Posterior vena cava (tissue), 2 donors: Measurements from ENCODE around the gene CIBAR2. TPM values are rescaled to one million over a fixed set of nuclear protein-coding genes. Genes with fewer than 3 reads are reported as not detected.
"Not testable (repeated sequence)": the region's sequence is repeated elsewhere in the genome, so short reads cannot be mapped to it uniquely, and the experiment has no call there.

Experiments
- DNase-seq: peaks from one replicate; pipeline ENCODE4 v3.0.0-alpha.2; 2020; ENCODE audit warnings: low spot score
- intact Hi-C, 2 donors: fragments of 100-400 bp; cut with DNase I; formaldehyde crosslinking; loops; one replicate each; pipeline versions ENCODE4 v1.14.1 to v1.14.2; 2022 to 2023
- total RNA-seq, 2 donors: library from RNA; stranded (reverse); fragmentation: NEBNext Ultra II Directional; extraction: Animal tissue kit (Norgen Biotek cat#: 25700); gene quantifications; one replicate each; pipeline ENCODE4 v1.2.1, GENCODE V29; 2021
- donor health status: DM: yes; HTN: yes; CAD: no.
- donor health status: DM: yes; HTN: yes; CAD: no.

Gene CIBAR2
- total RNA-seq, 2 donors from 2014 or later = not detected

DNA sequence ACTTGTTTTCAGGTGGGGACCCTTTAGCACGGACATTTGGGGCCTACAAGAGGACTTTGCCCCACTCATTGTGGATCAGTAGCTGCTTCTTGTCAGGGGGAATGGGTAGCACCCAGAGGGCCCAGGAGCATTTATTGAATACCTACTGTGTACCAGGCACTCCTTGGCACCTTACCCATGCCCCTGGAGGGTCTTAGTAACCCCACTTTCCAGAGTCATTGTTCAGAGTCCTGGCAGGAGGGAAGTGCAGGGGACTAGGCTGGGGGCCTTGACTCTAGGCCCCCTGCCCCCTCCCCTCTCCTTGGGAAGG, 21.0 kb upstream of the CIBAR2 start:
- DNase-seq = no peak
- intact Hi-C loops = loop anchor here in 1 of 2 donors (10.0 kb wide), 1 partner anchor 102 kb away; no protein-coding TSS in a partner anchor

DNA sequence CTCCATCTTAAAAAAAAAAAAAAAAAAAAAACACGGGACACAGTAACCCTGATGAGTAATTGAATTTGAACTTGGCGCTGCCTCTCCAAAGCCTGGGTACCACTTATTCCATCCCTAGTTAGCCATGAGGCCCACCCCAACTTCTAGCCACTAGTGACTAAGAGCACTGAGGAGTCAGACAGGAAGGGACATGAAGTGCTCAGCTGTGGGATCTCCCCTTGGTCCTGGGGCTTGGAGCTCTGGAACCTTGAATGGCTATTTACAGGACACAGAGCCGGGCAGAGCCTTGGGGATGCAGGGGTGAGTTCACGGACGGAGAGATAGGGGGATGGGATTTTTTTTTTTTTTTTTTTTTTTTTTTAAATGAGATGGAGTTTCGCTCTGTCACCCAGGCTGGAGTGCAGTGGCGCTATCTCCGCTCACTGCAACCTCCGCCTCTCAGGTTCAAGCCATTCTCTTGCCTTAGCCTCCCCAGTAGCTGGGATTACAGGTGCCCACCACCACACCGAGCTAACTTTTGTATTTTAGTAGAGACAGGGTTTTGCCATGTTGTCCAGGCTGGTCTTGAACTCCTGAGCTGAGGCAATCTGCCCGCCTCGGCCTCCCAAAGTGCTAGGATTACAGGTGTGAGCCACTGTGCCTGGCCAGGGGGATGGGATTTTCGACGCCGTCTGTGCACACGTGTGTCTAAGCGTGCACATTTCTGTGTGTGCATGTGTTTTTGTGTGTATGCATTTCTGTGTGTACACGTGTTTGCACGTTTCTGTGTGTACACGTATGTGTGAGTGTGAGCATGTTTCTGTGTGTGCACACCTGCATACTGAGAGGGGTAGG, 20.4 kb upstream of the CIBAR2 start:
- intact Hi-C loops = loop anchor here in 1 of 2 donors (10.0 kb wide), 1 partner anchor 102 kb away; no protein-coding TSS in a partner anchor
- DNase-seq = no peak

DNA sequence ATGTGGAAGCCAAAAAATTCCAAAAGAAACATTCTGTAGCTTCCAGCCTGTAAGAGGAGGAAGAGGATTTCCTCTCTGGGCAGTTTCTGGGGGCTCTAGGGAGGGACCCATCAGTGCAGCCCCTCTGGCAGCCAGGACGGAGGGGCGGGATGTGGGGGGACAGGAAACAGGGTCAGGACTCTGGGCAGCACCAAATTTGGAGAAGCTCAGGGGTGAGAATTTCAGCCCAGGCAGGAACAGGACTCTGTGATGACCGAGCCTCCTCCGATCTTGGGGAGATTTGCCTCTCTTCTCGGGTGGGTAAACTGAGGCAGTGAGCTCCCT, 18.4 kb upstream of the CIBAR2 start:
- DNase-seq = no peak
- intact Hi-C loops = loop anchor here in 1 of 2 donors (10.0 kb wide), 1 partner anchor 104 kb away; no protein-coding TSS in a partner anchor

DNA sequence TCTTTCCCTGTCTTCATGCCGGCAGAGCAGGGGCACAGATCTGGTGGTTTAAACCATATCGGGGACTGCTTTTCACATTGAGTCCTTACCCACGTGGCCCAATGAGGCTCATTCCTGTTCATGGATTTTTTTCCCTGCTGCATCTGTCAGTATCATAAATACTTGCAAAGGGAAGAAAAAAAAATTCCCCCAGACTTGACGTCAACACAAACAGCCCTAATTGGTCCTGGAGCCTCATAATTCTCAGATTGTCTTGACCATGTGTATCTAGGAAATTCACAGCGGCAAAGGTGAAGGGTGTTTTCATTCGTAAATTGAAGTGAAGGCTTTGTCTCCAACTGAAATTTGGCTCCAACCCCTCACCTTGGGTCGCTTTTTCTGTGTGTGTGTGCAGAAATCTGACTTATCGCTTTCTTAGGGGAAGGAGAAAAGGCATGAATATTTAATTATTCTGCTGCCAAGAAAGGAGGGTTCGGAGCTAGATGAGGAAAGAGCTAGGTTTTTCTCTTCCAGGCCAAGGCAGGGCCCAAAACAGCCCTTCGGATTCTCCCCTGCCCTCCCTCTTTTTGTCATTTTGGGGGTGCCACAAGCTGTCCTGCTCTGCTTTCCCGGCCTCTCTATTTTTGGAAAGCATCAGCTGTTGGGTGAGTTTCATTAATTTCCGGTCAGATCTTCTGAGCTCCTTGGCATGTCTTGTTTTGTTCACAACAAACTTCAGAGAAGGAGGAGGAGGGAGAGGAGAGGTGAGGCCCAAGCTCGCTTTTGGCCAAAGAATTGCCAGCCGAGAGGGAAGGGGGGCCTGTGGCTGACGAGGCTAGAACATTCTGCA, 17.8 kb upstream of the CIBAR2 start:
- no peak for DNase-seq
- intact Hi-C loops = loop anchor here in 1 of 2 donors (10.0 kb wide), 1 partner anchor 105 kb away; no protein-coding TSS in a partner anchor

DNA sequence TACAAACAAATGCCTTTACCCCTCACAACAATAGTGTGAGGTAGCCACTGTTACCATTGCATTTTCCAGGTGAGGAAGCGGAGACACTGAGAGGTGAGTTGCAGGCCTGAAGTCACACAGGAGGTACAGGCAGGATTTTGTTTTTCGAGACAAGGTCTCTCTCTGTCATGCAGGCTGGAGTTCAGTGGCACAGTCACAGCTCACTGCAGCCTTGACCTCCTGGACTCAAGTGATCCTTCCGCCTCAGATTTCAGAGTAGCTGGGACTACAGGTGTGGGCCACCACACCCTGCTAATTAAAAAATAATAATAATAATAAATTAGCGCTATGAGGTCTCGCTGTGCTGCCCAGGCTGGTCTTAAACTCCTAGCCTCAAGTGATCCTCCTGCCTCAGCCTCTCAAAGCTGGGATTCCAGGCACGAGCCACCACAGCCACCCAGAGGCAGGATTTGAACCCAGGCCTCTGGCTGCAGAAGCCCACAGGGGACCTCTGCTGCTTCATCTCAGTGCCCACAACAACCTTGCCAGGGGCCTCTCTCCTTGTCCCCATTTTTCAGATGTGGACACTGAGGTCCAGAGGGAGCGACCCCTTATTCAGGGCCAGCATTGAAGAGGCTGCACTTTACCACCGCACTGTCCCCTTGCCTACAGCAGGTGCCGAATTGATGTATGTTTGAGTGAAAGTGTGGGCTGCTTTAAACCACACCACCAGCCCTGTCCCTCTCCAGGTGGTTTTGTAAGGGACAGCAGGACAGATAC, 16.0 kb upstream of the CIBAR2 start:
- intact Hi-C loops = no loop called here
- no peak for DNase-seq

DNA sequence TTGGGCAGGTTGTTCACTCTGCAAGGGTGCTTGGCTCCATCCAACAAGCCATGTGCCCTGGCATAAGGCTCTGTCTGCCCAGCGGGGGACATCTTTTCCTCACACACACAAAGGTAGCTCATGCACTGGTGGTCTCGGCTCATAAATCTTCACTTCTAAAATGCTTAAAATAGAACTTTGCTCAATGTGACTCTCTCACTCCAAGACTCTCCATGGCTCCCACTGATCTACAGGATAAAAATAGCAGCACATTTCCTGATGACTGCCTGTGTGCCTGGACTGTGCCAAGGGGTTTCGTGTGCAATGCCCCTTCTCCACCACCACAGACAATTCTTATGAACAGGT, 15.1 kb upstream of the CIBAR2 start:
- no peak for DNase-seq
- intact Hi-C loops = no loop called here

DNA sequence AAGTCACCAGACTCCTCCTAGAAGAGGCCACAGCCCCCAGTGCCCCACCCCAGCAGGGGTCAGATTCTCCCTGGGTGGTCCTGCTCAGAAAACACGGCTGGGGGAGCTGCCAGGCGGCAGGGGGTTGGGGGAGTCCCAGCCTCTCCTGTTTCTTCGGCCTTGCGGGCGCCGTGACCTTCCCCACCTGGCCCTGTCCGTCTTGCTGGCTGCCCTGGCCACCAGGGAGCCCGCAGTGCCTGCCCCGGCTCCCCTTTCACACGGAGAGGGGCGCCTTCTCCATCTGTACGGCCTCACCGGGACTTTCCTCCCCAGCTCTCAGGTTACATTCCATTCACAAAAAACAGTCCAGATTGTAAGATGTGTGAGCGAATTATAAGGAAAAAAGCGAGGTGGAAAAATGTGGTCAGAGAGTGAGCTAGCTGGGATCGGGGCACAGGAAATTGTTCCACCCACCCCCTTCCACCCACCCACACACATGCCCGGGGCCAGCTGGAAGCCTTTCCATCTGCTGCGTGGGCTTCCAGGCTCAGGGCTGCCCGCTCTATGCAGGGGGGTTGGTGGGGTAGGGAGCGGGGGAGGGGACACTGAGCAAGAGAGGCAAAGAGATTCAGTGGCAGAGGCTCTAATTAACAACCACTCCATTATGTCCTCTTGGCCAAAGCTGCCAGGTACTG, 14.6 kb upstream of the CIBAR2 start:
- intact Hi-C loops = no loop called here
- DNase-seq = no peak

DNA sequence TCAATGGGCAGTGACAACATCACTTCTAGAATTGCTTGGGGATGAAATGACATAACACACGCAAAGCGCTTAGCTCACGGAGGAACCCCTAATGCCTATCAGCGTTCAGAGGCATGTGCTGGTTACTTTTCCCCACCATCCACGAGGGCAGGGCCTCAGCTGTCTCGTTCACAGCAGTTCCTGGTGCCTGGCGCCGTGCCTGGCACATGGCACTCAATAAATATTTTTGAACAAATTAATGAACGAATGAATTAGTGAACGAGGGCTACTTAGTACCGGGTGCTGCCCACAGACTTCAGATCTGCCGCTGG, 14.1 kb upstream of the CIBAR2 start:
- intact Hi-C loops = no loop called here
- DNase-seq = no peak

DNA sequence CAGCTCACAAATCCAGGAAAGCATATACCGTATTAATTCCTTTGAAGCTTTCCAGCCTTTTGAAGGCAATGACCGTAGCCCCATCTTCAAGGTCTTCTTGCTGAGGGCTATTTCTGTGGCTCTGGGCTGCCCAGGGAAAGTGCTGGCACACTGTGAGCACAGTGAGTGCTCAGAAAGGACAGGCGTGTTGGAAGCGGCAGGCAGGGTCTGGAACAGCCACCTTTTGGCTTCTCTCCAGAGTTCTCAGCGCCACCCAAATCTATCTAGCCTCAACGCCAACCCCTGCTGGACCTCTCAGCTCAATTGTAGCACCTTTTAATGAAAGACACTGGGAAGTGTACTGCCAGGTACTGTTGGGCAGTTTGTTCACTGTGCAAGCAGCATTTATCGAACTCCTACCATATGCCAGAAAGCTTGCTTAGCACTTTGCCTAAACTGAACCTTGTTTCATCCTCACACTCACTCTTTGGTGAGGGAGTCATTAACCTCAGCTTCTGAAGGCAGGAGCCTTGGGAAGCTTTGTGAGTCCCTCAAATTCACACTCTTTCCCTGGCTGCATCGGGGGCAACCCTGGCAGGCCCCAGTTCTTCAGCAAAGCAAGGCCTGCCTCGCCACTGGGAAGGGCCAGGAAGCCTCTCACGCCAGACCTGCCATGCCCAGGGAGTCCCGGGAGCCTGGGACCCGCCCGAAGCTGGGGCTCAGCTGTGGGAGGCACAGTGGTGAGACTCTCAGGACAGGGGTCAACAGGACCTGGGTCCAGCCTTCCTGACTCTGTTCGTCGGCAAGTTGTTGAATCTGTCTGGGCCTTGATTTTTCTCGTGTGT, 13.5 kb upstream of the CIBAR2 start:
- intact Hi-C loops = no loop called here

DNA sequence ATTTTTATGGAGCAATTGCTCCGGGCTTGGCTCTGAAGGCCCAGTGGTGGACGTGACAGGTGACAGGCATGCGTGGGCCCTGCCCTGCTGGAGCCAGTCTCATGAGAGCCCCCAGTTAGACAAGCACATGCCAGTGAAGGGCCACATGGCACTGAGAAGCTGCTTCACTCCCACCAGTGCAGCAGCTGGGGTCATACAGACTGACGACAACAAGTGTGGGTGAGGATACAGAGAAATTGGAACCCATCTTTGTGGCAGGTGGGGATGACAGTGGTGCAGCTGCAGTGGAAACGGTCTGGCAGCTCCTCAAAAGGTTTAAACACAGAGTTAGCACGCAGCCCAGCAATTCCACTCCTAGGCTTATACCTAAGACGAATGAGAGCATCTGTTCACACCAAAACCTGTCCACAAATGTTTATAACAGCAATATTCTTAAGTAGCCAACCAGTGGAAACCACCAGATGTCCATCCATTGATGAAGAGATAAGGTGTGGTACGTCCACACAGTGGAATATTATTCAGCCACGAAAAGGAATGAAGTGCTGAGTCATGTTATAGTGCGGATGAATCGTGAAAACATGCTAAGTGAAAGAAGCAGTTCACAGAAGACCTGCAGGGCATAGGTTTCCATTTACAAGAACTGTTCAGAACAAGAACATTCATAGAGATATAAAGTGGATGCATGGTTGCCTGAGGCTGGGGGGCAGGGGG, 12.5 kb upstream of the CIBAR2 start:
- intact Hi-C loops = no loop called here
- no peak for DNase-seq

More for the DNA sequence above, 13.5 kb upstream of the CIBAR2 start:
- no peak for DNase-seq

DNA sequence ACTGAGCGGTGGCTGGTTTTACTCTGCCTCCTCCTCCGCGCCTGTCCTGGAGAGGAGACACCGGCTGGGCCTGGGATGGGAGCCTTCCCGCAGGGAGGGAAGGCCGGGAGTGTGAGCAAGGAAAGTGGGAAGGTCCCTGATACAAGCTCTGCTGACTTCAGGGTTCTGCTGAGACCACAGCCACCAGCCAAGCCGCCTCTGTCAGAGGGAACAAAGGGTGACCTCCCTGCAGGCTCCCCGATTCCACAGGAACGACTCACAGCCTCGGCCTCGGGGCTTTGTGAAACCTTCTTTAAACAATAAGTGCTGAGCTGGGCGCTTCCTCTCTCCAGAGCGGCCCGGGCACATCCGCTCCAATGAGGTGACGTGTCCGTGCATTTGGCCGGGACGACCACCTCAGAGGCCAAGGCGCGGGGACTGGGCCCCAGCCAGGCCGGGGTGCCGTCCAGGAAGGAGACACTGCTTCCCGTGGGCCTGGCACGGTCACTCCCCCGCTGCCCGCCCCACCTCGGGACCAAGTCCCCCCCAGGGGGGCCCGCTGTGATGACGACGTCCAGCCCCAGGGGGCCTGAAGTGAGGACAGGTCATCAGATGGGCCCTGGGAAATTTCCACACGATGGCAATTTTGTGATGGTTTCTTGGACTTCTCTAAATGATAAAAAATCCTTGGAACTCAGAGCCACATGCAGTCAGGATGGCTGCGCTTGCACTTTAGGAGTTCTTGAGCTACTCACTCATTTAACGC, 11.8 kb upstream of the CIBAR2 start:
- DNase-seq = peak; percentile 95
- intact Hi-C loops = no loop called here

DNA sequence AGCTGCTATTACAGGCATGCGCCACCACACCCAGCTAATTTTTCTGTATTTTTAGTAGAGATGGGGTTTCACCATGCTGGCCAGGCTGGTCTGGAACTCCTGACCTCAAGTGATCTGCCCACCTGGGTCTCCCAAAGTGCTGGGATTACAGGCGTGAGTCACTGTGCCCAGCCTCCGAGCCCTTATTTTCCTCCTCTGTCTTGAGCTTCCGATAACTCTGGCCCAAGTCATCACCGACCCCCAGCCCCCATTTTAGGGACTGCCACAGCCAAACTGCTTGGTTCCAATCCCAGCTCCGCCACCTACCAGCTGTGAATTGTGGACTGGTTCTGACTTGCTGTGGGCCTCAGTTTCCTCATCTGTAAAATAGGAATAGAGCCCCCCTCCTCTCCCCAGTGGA, 11.2 kb upstream of the CIBAR2 start:
- DNase-seq, intact Hi-C loops: not testable (repeated sequence)

DNA sequence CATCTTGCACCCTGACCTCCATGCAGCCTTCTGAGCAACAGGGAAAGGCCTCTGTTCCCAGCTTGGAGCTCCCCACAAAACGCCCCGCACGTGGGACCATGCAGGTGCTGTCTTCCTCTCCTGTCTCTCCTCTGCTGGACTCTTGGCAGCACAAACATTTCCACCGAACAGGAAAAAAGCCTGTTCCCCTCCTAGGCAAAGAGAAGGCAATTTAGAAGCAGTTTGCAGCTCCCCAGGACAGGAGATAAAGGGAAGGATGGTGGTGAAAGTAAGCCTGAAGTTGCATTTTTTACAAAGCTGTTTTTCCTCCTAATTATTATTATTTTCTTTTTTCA, 7.7 kb upstream of the CIBAR2 start:
- no peak for DNase-seq
- intact Hi-C loops = no loop called here

DNA sequence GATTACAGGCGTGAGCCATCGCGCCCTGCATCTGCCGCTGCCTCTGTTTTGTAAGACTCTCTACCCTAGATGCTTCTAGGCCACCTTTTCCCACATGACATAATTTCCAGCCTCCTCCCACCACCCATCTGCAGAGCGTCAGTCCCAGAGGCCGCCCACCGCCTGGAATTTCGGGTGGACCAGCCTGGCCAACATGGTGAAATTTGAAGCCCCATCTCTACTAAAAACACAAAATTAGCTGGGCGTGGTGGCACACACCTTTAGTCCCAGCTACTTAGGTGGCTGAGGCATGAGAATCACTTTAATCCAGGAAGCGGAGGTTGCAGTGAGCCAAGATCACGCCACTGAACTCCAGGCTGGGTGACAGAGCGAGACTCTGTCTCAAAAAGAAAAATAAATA, 5.1 kb upstream of the CIBAR2 start:
- intact Hi-C loops = loop anchor here in 1 of 2 donors (2.0 to 10.0 kb wide), 3 partner anchors 43 to 497 kb away; partner anchors contain the start of gene GSE1
- no peak for DNase-seq

DNA sequence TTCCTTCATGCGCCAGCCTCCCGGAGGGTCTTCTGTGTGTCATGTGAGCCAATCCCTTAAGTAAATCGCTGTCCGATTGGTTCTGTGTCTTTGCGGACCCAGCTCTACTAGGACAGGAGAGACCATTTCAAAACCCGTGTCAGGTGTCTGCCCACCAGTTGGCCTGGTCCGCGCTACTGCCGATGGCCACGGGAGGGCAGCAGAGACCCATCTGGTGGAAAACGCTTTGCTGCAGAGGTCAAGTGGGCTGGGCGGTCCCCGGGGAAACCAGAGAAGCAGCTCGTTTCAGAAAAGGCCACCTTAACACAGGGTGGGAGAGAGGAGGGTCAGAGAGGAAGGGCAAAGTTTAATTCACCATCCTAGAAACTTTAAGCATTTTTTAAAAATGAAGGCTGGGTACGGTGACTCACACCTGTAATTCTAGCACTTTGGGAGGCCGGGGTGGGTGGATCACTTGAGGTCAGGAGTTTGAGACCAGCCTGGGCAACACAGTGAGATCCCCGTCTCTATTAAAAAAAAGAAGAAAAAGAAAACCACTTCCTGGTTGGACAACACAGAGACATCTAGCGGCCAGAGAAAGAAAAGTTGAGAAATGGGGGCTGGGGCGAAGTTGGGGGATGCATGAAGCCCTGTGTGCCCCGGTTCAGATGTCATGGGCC, 2.8 kb upstream of the CIBAR2 start:
- peak; percentile 95 for DNase-seq
- intact Hi-C loops = loop anchor here in 1 of 2 donors (5.0 to 10.0 kb wide), 3 partner anchors 57 to 500 kb away; partner anchors contain the start of gene GSE1

DNA sequence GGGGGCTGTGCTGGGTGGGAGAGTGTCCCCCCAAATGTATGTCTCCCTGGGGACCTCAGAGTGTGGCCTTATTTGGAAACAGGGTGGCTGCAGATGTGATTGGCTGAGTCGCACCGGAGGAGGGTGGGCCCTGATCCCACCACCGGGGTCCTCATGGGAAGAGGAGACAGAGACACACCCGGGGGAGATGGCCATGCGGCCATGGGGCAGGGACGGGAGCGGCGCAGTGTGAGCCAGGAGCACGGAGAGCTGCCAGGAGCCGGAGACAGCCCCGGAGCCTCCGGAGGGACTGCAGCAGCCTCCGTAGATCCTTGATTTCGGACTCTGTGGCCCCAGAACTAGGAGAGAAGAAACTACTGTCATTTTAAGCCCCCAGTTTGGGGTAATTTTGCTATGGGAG, 1.6 kb upstream of the CIBAR2 start:
- intact Hi-C loops = loop anchor here in 1 of 2 donors (5.0 to 10.0 kb wide), 2 partner anchors 138 to 501 kb away; partner anchors contain the start of gene GSE1
- no peak for DNase-seq
